HG02938 (cell line): ENCODE results near the gene TSPAN15.

Experiments used
- ATAC-seq: cut with Tn5 transposase; IDR thresholded peaks from one replicate; pipeline ENCODE4 v1.9.1; 2021; ENCODE audit warnings: mild to moderate bottlenecking, moderate library complexity; ENCODE audit not compliant: unreplicated experiment

Gene TSPAN15

DNA sequence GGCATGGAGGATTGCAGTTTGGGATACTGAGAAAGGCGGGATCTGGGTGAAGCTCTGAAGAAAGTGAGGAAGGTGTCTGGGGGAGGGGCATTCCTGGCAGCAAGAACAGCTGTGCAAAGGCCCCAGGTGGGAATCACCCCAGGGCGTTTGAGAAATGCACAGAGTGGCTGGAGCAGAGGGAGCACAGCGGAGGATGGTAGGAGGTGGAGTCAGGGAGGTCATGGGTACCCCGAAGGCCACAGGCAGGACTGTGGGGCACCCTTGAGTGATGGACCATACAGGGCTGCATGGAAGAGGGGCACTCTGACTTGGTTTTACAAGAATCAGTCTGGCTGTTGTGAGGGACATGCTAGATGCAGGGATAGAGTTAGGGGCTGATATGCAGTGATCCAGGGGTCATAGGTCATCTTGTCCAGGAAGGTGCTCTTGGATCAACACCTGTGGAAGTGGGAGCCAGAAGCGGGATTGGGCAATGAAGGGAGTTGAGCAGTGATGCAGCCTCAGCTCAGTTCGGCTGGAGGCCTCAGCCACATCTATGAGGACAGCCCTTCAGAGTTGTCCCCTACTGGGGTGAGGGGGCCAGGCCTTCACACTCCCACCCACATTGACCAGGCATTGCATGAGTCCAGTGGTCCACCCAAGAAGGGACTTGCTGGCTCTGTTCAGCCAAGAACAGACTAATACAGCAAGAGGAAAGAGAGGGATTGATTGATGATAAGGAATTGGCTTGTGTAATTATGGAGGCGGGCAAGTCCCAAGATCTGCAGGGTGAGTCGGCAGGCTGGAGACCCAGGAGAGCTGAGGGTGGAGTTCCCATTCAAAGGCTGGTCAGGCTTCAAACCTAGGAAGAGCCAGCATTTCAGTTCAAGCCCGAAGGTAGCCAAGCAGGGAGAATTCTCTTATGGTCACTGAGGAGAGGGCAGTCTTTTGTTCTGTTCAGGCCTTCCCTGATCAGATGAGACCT, 48.7 kb downstream of the TSPAN15 start:
- no peak for ATAC-seq

DNA sequence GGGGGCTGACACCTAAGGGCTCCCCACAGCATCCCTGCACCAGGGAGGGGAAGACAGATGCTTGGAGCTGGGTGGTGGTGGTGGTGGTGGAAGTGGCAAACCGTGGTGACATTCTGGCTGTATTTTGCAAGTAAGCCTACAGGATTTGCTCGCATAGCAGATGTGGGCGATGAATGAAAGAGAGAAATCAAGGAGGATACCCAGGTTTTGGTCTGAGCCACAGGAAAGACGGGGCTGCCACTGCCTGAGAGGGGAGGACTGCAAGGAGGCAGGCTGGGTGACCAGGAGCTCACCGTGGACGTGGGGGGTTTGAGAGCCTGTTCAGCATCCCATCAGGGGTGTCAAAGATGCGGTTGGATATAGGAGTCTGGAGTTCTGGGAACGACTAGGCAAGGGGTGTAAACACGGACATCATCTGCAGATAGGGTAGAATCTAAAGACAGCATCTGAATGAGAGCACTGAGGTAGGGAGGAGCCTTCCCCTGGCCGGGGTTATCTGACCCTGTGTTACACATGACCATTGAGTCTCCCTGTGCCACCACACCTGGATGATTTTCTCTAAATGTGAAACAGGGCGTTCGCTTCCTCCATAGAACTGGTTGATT, 49.7 kb downstream of the TSPAN15 start:
- no peak for ATAC-seq

DNA sequence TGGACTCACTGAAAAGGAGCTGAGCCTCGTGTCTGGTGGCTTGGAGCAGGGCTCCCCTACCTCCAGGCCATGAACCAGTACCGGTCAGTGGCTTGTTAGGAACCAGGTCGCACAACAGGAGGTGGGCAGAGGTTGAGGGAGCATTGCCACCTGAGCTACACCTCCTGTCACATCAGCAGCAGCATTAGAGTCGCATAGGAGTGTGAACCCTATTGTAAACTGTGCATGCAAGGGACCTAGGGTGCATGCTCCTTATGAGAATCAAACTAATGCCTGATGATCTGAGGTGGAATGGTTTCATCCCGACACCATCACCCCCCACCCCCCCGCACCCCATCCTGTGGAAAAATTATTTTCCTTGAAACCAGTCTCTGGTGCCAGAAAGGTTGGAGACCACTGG, 50.4 kb downstream of the TSPAN15 start:
- ATAC-seq: no peak

DNA sequence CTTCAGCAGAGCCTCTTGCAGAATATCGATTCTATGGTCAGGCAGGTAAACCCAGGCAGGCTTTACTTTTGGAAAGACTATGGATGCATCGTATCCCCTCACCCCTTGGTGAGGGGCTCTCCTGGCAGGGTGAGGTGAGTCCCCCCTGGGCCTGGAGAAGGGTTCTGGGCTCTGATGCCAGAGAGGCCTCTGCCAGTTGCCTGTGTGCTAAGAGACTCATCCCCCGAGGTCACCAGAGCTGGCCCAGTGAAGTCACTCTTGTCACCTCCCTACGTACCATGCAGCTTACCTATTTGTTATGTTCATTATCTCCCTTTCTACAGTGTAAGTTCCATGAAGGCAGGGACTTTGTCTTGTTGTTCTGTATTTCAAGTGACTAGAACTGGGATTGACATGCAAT, 51.3 kb downstream of the TSPAN15 start:
- no peak for ATAC-seq

DNA sequence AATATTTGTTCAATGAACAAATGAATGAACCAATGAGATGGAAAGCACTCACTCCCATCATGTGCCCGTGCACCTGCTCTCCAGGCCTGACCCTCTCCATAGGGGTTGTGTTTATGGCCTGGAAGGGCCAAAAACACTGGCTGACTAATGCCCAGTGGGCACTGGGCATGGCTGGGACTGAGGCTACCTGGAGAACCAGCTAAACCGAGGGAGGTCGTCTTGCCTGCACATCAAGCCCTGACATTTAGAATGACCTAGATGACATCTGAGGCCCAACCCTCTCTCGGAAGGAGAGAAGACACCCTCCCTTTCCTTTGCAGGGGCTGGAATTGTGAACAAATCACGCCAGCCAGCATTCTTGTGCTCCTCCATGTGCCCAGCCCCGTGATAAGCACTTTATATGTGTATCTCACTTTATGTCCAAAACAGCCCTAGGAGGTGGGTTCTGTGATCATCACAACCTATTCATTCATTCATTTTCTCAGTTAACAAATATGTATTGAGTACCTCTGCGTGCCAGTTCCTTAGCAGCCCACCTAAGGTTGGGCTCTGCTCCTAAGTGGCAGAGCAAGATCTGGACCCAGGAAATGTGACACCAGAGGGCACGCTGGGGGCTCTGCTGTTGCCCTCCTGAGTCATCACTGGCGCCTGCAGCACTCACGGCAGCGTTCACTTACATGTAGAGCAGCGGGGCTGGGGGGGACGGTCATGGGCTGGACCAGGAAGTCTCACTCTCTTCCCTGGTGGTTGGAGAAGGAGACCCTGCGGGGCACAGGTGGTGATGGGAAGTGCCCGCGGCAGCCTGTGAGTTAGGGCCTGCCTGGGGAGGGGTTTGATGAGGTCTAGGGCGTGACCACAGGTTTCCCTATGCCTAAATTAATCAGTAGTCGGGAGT, 52.0 kb downstream of the TSPAN15 start:
- no peak for ATAC-seq

DNA sequence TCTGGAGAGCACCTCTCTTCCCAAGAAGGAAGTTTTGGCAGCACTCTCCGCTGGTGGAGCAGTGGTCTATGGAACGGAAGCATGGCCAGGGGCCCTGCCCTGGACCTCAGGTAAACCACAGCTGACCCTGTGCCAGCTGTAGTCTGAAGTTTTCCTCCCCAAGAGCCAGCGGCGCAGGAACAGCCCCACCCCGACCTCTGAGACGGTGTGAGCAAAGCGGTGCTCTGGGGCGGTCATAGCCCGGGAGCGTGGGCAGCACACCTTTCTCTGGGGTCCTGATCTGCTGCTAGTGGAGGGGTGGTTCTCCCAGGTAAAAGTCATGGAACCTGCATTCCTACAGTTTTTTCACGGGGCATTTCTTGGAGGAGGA, 52.6 kb downstream of the TSPAN15 start:
- ATAC-seq: no peak

DNA sequence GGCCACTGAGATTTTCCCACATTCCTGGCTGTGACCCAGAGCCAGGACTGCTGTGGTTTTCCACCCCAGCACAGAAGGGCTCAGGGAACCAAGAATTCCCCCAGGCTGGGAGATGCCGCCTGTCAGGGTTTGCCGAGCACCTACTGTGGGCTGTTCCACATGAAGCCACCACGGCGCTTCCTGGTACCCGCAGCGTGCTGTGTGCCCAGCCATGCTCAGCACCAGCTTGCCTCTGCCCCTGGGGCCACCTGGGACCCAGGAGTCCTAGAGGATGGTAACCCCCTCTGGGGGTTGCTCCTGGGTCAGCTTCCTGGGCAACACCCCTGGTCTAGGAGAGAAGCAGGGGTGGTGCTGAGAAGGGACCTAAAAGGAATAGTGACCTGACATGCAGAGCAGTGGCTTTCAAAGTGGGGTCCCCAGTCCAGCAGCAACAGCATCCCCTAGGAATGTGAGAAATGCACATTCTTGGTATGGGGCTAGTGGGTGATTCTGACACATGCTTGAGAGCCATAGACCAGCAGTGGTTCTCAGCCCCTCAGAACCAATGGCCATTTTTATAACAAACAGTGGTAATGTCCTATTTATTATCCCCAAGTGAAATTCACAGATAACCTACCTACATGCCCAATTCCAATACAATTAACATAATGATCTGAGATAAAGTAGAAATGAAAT, 53.4 kb downstream of the TSPAN15 start:
- no peak for ATAC-seq

DNA sequence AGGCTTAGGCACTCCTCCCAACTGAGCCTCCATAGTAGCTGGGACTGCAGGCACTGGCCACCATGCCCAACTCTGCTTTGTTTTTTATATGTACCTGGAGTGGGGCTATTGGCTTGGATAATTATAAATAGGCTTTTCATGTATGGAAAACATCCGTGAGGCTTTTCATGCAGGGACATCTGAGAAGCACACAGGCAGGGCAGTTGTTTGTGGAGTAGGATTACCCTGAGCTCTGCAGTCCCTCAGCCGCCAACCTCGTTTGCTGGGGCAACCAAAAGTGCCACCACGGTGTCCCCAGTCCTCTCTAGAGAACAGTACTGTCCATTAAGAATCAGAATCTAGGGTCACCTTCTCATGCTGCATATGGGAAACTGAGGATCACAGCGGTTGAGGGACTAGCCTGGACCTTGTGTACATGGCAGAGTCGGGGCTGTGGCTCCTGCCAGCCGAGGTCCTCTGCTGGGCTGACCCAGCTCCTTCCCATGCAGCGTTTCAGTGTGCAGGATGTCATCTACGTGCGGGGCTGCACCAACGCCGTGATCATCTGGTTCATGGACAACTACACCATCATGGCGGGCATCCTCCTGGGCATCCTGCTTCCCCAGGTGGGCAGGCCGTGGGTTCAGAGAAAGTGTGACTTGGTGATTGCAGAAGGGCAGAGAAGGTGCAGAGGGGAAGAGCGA, 54.5 kb downstream of the TSPAN15 start:
- ATAC-seq: no peak

DNA sequence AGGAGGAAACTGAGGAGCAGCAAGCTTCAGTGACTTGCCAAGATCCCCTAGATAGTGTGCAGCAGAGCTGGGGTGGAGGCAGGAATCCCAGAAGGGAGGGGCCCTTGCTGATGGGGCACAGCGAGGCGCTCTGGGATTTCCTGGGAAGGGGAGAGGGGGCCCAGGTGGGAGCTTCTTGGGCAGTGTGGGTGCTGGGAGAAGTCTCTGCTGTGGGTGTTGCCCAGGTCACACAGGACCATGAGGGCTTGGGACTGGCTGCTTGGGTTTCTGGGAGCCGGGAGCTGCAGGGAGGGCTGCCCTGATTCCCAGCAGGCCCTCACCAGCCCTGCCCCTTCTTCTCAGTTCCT, 55.2 kb downstream of the TSPAN15 start:
- no peak for ATAC-seq

DNA sequence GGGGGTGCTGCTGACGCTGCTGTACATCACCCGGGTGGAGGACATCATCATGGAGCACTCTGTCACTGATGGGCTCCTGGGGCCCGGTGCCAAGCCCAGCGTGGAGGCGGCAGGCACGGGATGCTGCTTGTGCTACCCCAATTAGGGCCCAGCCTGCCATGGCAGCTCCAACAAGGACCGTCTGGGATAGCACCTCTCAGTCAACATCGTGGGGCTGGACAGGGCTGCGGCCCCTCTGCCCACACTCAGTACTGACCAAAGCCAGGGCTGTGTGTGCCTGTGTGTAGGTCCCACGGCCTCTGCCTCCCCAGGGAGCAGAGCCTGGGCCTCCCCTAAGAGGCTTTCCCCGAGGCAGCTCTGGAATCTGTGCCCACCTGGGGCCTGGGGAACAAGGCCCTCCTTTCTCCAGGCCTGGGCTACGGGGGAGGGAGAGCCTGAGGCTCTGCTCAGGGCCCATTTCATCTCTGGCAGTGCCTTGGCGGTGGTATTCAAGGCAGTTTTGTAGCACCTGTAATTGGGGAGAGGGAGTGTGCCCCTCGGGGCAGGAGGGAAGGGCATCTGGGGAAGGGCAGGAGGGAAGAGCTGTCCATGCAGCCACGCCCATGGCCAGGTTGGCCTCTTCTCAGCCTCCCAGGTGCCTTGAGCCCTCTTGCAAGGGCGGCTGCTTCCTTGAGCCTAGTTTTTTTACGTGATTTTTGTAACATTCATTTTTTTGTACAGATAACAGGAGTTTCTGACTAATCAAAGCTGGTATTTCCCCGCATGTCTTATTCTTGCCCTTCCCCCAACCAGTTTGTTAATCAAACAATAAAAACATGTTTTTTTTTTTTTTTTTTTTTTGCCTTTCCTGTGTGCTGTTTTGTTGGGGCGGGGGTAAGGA, 55.8 kb downstream of the TSPAN15 start:
- no peak for ATAC-seq

DNA sequence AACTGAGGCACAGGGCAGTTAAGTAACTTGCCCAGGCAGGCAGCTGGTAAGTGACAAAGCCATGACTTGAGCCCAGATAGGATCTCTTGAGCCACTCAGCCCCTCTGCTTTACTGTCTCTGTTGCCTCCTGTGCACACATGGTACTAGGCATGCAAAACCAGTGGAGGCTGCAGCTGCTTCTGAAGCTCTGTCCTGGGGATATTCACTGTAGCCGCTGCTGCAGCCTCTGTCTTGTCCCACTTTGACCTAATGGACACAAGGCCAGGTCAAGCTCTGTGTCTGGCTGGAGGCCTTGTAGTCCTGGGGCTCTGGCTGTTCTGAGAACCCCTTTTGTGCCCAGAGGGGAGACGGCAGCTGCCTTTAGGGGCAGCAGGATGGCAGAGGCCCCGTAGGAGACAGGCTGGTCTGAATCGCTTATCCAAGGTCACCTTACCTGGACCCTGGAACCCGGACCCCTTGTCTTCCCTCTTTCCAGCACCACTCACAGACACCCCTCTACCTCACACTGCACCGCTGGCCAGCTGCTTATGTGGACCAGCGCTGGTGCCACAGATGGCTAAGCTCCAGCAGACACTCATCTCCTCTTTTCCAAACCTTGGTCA, 57.6 kb downstream of the TSPAN15 start:
- ATAC-seq: no peak

DNA sequence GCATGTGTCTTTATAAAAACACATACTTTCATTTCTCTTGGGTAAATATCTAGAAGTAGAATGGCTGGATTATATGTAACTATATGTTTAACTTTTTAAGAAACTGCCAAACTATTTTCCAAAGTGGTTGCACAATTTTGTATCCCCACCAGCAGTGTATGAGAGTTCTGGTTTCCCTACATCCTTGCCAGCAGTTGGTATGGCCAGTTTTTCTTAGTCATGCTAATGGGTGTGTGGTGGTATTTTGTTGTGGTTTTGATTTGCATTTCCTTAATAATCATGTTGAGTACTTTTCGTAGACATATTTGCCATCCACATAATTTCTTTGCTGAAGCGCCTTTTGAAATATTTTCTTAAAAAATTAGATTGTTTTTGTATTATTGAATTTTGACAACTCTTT, 61.6 kb downstream of the TSPAN15 start:
- no peak for ATAC-seq

DNA sequence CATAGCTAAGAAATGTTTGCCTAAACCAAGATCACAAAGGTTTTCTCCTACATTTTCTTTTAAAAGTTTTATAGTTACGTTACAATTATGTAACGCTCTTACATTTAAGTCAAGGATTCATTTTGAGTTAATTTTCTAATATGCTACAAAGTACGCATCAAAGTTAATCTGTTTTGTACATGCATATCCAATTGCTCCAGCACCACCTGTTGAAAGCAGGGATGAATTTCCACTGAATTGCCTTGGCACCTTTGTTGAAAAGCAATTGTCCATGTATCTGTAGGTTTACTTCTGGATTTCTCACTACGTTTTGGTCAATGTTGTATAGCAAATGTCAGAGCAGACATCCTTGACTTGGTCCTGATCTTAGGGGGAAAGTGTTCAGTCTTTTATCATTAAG, 62.4 kb downstream of the TSPAN15 start:
- ATAC-seq: no peak

DNA sequence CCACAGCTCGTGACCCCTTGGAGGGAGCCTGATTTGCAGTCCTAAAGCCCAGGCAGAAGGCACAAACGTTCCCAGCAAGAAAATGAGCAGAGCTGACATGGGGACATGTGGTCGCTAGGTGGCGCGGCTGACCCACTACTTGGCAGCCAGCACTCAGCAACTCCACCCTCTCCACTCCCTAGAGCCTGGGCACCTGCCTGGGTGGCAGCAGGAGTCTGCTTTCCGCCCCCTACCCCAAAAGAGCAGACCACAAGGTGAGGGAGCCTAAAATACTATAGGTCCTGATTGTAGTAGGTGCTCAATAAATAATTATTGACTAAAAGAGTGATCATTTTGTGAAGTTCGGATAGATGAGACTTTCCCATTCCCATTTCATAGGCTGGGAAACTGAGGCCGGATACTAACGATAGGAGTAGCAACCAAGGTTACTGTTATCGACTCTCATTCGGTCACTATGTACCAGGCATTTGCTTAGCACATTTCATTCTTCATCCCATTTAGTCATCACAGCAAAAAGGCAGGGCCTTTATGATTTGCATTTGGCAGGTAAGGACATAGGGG, 64.5 kb downstream of the TSPAN15 start:
- no peak for ATAC-seq

DNA sequence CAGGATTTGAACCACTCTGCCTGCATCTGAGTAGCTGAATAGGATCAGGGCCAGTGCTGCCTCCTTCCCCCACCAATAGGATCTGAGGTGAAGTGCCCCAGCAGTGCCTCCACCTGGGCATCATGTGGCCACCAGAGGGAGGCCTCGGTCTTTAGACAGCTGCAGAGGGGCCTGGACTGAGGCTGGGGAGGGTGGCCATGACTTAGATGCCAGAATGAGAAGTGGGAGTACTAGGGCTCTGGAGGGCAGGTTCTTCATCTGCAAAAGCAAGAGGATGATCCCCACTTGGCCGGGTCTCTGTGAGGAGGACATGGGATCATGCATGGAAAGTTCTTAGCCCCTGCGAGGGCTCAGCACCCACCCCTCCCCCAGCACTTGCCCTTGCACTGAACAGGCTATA, 65.1 kb downstream of the TSPAN15 start:
- no peak for ATAC-seq

DNA sequence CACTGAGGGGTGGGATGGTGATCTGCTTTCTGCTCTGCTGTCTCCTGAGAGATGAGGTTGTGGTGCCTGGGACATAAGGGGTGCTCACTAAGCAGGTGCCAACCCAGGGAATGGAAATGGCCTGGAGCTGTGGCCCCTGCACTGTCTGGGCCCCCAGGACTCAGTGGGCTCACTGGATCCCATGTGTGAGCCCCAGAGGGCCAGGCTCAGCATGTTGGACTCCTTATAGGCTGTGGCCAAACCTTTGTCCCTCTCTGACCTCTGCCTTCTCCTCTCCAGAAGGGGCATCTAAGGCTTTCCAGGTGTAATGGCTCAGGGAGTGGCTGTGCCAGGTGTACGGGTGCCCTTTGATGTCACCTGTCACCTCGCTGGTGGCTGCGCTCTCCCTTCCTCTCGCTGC, 65.5 kb downstream of the TSPAN15 start:
- ATAC-seq: no peak

DNA sequence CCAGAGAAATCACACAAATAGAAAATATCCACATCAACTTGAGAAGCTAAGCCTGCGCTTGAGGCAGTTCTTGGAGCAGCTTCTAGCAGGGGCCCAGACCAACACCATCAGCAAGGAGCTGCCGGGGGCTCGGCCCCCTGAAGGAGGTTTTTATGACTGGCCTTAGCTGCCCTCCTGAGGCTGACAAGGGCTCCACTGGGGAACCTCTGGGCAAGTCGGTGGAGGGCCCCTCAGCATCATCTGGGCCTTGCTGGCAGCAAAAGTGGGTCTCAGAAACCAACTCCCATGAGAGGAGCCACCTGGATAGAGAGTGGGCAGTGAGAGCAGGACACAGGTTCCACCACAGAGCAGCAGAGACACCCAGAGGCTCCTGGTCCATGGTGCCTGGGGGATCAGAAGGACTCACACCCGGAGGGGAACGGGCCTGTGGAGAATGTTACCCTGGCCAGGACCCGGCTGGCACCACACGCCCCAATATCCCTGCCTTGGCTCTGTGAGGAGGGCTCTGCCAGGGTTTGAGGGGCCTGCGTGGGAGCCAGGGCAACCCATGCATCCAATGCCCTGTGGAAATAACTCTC, 66.1 kb downstream of the TSPAN15 start:
- ATAC-seq: no peak

DNA sequence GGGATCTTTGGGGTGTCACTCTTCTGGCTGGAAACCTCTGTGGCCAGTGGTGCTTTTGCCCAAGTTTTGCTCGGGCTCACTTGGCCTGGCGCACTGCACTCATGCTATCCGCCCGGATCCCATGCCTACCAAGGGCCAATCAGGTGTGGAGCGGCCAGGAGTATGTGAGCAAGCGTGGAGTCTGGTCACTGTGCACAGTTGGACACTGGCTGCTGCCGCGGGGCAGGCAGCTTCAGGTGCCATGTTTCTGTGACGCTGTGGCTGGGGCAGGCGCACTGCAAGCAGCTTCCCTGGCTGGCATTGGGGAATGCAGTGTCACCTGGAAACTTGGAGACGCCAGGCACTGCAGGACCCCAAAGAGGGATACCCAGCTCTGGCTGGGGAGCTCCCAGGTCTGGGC, 76.7 kb downstream of the TSPAN15 start:
- ATAC-seq: no peak
